C4-2B (cell line): Measurements from ENCODE around the gene XRCC5.

Experiments used
- CTCF ChIP-seq: fragments of 450-650 bp; conservative IDR thresholded peaks from 2 replicates; pipeline ENCODE4 v1.5.1; 2017; ENCODE audit warnings: mild to moderate bottlenecking
- ZFX ChIP-seq: fragments of 450-650 bp; IDR thresholded peaks from 2 replicates; pipeline ENCODE4 v1.6.1; 2017

GRCh38 chr2:216220976-216221375 lies 111.8 kb downstream of the XRCC5 start:
- no peak for TF ChIP-seq ZFX
- TF ChIP-seq CTCF = no peak
